OCI-LY1 (cell line): Measurements from ENCODE around the gene FBXO11.

Experiments used
- H2AFZ ChIP-seq: fragments of 200-600 bp; sonication (generic), shearing (Covaris generic); 2 replicates; pipeline ENCODE4 v1.6.0; 2014; ENCODE audit warnings: antibody characterized with exemption, mild to moderate bottlenecking, low read length
- H3F3A ChIP-seq: fragments of 200-600 bp; sonication (generic), shearing (Covaris generic); 2 replicates; pipeline ENCODE4 v1.6.0; 2014; ENCODE audit warnings: mild to moderate bottlenecking, antibody characterized with exemption, low read length, moderate library complexity; ENCODE audit not compliant: insufficient read depth
- H3K27ac ChIP-seq: fragments of 200-600 bp; sonication (generic); 2 replicates; pipeline ENCODE4 v1.5.1; 2014; ENCODE audit warnings: low read length, mixed run types, mild to moderate bottlenecking, low read depth; ENCODE audit not compliant: poor library complexity, severe bottlenecking
- H3K27me3 ChIP-seq: fragments of 200-600 bp; sonication (generic); 2 replicates; pipeline ENCODE4 v1.6.0; 2014; ENCODE audit warnings: antibody characterized with exemption, mild to moderate bottlenecking, low read length, moderate library complexity; ENCODE audit not compliant: insufficient read depth
- H3K36me3 ChIP-seq: fragments of 200-600 bp; sonication (generic); 2 replicates; pipeline ENCODE4 v1.6.1; 2014; ENCODE audit warnings: mild to moderate bottlenecking, antibody characterized with exemption, low read length, moderate library complexity, mixed read lengths; ENCODE audit not compliant: insufficient read depth
- H3K4me1 ChIP-seq: fragments of 200-600 bp; sonication (generic); 2 replicates; pipeline ENCODE4 v1.5.1; 2014; ENCODE audit warnings: mild to moderate bottlenecking, low read length, moderate library complexity; ENCODE audit not compliant: insufficient read depth, severe bottlenecking
- H3K4me2 ChIP-seq: fragments of 200-600 bp; sonication (generic), shearing (Covaris generic); 2 replicates; pipeline ENCODE4 v1.6.1; 2014; ENCODE audit warnings: low read length
- H3K4me3 ChIP-seq: fragments of 200-600 bp; sonication (generic); 2 replicates; pipeline ENCODE4 v1.5.1; 2014; ENCODE audit warnings: low read length, low read depth, mild to moderate bottlenecking, mixed read lengths; ENCODE audit not compliant: poor library complexity, severe bottlenecking
- H3K79me2 ChIP-seq: fragments of 200-600 bp; shearing (Covaris generic); 2 replicates; pipeline ENCODE4 v1.6.1; 2016; ENCODE audit warnings: mixed run types, low read length, mixed read lengths; ENCODE audit not compliant: insufficient read depth
- H3K9ac ChIP-seq: fragments of 200-600 bp; sonication (generic), shearing (Covaris generic); 2 replicates; pipeline ENCODE4 v1.6.1; 2014; ENCODE audit warnings: mild to moderate bottlenecking, low read length, mixed read lengths
- H3K9me2 ChIP-seq: fragments of 200-600 bp; sonication (generic), shearing (Covaris generic); 2 replicates; pipeline ENCODE4 v1.6.1; 2014; ENCODE audit warnings: low read depth, mild to moderate bottlenecking, low read length, mixed read lengths
- H3K9me3 ChIP-seq: fragments of 200-600 bp; shearing (Covaris generic); 2 replicates; pipeline ENCODE4 v1.6.1; 2014; ENCODE audit warnings: low read length, mixed read lengths
- H4K20me1 ChIP-seq: fragments of 200-600 bp; sonication (generic), shearing (Covaris generic); 2 replicates; pipeline ENCODE4 v1.6.0; 2016; ENCODE audit warnings: mild to moderate bottlenecking, low read length; ENCODE audit not compliant: insufficient read depth
- CTCF ChIP-seq: fragments of 200-600 bp; sonication (generic), shearing (Covaris generic); IDR thresholded peaks from 2 replicates; pipeline ENCODE4 v1.5.1; 2017; ENCODE audit warnings: mild to moderate bottlenecking, antibody characterized with exemption, low read length, moderate library complexity, mixed read lengths
- EZH2 ChIP-seq: fragments of 200-600 bp; sonication (generic), shearing (Covaris generic); IDR thresholded peaks from 2 replicates; pipeline ENCODE4 v1.8.0; 2017; ENCODE audit warnings: borderline replicate concordance, mixed run types, mild to moderate bottlenecking, antibody characterized with exemption, low read length, moderate library complexity, mixed read lengths

The FBXO11 gene

GRCh38 chr2:47818777-47819176, 87.5 kb downstream of the FBXO11 start:
- Histone ChIP-seq H3K79me2 (no peaks in the 10 kb centered on the region), H2AFZ (no peak overlapping the region), H3K36me3 (peaks cover 90% of the 10 kb centered on the region)

GRCh38 chr2:47815764-47816163, 90.5 kb downstream of the FBXO11 start:
- Histone ChIP-seq H3K4me3 (no peak overlapping the region), H3K4me2 (no peak overlapping the region), H3K79me2 (no peaks in the 10 kb centered on the region), H3K9me3 (no peaks in the 10 kb centered on the region), H3K9ac (no peak overlapping the region), H2AFZ (no peak overlapping the region), H3K27me3 (no peaks in the 10 kb centered on the region), H3K4me1 (no peaks in the 10 kb centered on the region), H3F3A (no peaks in the 10 kb centered on the region), H4K20me1 (no peaks in the 10 kb centered on the region), H3K36me3 (peaks cover 92% of the 10 kb centered on the region), H3K27ac (peak overlapping the region; percentile 45), H3K9me2 (no peaks in the 10 kb centered on the region)
- no peak for TF ChIP-seq CTCF
- no peak for TF ChIP-seq EZH2

More at GRCh38 chr2:47818777-47819176, 87.5 kb downstream of the FBXO11 start:
- no peak overlapping the region for H3K9ac ChIP-seq
- H3K27ac ChIP-seq, result no peak overlapping the region
- no peak overlapping the region for H3K4me2 ChIP-seq
- H3K27me3 ChIP-seq, result no peaks in the 10 kb centered on the region
- no peak overlapping the region for H3K4me3 ChIP-seq
- no peaks in the 10 kb centered on the region for H4K20me1 ChIP-seq
- H3K4me1 ChIP-seq, result no peaks in the 10 kb centered on the region
- no peaks in the 10 kb centered on the region for H3K9me2 ChIP-seq
- no peak for TF ChIP-seq EZH2
- TF ChIP-seq CTCF, result no peak
- H3K9me3 ChIP-seq, result no peaks in the 10 kb centered on the region
- no peaks in the 10 kb centered on the region for H3F3A ChIP-seq

- Histone ChIP-seq H3K36me3 (peaks cover 90% of the 10 kb centered on the region), H2AFZ (no peak overlapping the region), H3K4me2 (no peak overlapping the region), H3F3A (peaks cover 9% of the 10 kb centered on the region; the same call in 1 of the 2 replicates), H3K79me2 (no peaks in the 10 kb centered on the region), H3K9me2 (no peaks in the 10 kb centered on the region), H3K27ac (no peak overlapping the region), H3K9me3 (no peaks in the 10 kb centered on the region), H3K9ac (no peak overlapping the region), H3K4me1 (no peaks in the 10 kb centered on the region), H4K20me1 (no peaks in the 10 kb centered on the region), H3K4me3 (no peak overlapping the region), H3K27me3 (no peaks in the 10 kb centered on the region)
- TF ChIP-seq EZH2, result no peak
- TF ChIP-seq CTCF, result no peak
These were observed 94.6 kb downstream of the FBXO11 start for GRCh38 chr2:47811668-47812067.
